Measurements from ENCODE around the gene HDAC4.

HDAC4 gene

DNA sequence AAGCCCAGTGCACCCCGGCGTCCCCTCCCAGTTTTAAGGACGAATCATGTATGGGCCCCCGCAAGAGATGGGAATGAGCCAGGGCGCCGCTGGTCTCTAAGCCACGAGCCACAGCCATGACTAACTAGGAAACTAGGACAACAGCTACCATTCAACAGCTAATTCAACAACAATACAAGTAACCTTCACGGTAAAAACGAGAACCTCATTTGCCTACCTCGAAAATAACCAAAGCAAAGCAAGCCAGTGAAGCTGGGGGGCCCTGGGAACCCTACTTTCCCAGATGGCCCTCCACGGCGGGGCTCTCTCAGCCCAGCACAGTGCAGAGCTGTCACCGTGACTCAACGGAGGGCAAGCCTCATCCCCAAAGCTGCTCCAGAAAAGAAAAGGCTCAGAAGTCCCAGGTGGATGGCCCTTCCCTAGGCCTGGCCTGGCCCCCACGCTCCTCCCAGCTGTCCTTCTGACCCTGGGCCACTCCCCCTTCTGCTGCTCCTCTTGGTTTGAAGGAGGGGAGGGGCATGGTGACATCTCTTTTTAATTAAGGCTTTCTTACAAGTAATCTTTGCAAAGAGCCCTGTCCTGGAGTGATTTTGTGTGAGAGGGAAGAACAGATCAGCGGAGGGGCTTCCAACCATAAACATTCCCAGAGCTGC is 126.3 kb downstream of the HDAC4 start:
- Histone ChIP-seq H3K4me1 (ENCODE audit: control insufficient read depth, insufficient read depth, low read length) (peaks cover 39% of the 10 kb centered on the region), H3K4me3 (ENCODE audit: low read length) (no peak overlapping the region), H3K9ac (ENCODE audit: low read length) (peak overlapping the region; percentile 14), H3K27me3 (ENCODE audit: control insufficient read depth, insufficient read depth, low read length) (no peaks in the 10 kb centered on the region), H3K36me3 (ENCODE audit: control insufficient read depth, insufficient read depth, low read length) (no peaks in the 10 kb centered on the region), H3K9me3 (ENCODE audit: control insufficient read depth, low read length) (no peaks in the 10 kb centered on the region)

DNA sequence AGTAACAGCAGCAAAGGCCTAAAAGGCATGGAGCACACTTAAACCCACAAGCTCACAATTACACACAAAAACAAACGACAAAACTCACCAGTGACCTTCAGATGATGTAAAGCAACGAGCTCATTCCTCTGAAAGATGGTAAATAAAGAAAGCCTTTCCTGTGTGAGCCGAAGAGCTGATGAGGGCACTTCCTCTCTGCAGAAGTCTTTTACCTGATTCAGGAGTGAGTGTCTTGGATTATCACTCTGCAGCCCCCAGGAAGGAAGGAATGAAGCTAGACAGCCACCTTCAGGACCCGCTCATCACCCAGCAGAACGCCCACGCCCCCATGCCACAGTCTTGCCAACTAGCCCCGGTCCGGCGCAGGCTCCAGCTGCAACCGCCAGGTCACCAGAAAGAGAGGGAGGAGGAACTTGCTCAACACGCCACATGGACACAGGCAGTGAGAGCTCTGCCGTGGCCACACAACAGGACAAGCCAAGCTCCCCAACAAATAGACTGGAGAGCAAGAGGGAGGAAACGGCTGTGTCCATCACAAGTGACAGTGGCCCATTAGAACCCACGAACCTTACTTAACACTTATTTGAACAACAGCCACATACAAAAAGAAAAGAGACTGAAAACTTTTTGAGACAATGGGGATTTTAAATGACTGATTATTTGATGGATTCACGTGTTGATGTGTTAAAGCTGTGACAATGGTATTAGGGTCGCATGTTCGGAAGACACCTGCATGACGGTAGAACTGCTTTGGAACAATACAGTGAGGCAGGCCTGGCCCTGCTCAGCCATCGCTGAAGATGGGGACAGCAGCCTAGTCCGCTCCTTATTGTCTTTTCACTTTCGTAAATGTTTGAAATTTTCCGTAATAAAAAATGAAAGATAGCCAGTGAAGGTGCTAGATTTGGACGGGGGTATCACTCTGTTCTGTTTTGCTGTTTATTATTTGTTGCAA is 127.3 kb downstream of the HDAC4 start:
- no peaks in the 10 kb centered on the region for H3K27me3 ChIP-seq (ENCODE audit: control insufficient read depth, insufficient read depth, low read length)
- H3K4me1 ChIP-seq (ENCODE audit: control insufficient read depth, insufficient read depth, low read length) = peaks cover 49% of the 10 kb centered on the region
- H3K9ac ChIP-seq (ENCODE audit: low read length) = no peak overlapping the region
- H3K4me3 ChIP-seq (ENCODE audit: low read length) = no peak overlapping the region
- no peaks in the 10 kb centered on the region for H3K9me3 ChIP-seq (ENCODE audit: control insufficient read depth, low read length)
- no peaks in the 10 kb centered on the region for H3K36me3 ChIP-seq (ENCODE audit: control insufficient read depth, insufficient read depth, low read length)

DNA sequence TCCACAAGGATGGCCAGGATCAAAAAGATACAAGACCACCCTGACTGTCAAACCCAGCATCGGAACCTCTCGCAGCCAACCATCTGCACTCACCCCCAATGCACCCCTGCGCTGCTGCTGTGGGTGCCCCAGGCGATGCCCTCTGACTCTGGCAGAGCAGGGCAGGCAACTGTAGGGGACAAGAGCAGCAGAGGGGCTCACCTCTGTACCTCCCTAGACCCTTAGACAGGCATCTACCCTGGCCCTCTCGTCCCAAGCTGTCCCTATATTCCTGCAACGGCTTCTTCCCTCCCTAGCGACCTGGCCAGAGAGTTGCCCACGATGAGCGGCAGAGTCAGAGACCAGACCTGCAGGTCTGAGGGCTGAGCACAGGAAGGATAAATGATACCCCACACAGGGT is 128.2 kb downstream of the HDAC4 start:
- Histone ChIP-seq H3K36me3 (ENCODE audit: control insufficient read depth, insufficient read depth, low read length) (no peaks in the 10 kb centered on the region), H3K4me1 (ENCODE audit: control insufficient read depth, insufficient read depth, low read length) (peaks cover 58% of the 10 kb centered on the region)

GRCh38 chr2:239271882-239272281 is 128.9 kb downstream of the HDAC4 start:
- peaks cover 62% of the 10 kb centered on the region for H3K4me1 ChIP-seq (ENCODE audit: control insufficient read depth, insufficient read depth, low read length)
- no peak overlapping the region for H3K9ac ChIP-seq (ENCODE audit: low read length)

More for the DNA sequence above, 128.2 kb downstream of the HDAC4 start:
- Histone ChIP-seq H3K4me3 (ENCODE audit: low read length) (no peak overlapping the region), H3K27me3 (ENCODE audit: control insufficient read depth, insufficient read depth, low read length) (no peaks in the 10 kb centered on the region), H3K9ac (ENCODE audit: low read length) (no peak overlapping the region), H3K9me3 (ENCODE audit: control insufficient read depth, low read length) (no peaks in the 10 kb centered on the region)

DNA sequence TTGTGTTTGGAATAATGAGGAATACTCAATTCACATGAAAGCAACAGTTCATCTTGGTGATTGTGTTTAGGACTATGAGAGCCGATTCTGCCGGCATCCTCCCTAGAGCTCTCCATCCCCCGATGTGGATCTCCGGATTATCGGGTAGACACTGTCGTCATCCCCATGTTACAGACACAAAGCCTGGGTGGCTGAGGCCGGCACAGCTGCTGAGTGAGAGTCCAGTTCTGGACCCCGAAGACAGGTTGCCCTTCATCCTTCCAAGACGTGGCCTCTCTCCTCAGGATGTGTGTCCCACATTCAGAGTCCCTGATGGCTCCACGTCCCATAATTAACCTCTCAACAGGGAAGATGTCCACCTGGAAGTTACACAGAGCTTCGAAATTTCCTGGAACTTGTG is 129.3 kb downstream of the HDAC4 start:
- H3K9ac ChIP-seq (ENCODE audit: low read length) = no peak overlapping the region
- H3K4me1 ChIP-seq (ENCODE audit: control insufficient read depth, insufficient read depth, low read length) = peaks cover 62% of the 10 kb centered on the region

More at GRCh38 chr2:239271882-239272281, 128.9 kb downstream of the HDAC4 start:
- Histone ChIP-seq H3K4me3 (ENCODE audit: low read length) (no peak overlapping the region), H3K36me3 (ENCODE audit: control insufficient read depth, insufficient read depth, low read length) (no peaks in the 10 kb centered on the region), H3K9me3 (ENCODE audit: control insufficient read depth, low read length) (no peaks in the 10 kb centered on the region), H3K27me3 (ENCODE audit: control insufficient read depth, insufficient read depth, low read length) (no peaks in the 10 kb centered on the region)

DNA sequence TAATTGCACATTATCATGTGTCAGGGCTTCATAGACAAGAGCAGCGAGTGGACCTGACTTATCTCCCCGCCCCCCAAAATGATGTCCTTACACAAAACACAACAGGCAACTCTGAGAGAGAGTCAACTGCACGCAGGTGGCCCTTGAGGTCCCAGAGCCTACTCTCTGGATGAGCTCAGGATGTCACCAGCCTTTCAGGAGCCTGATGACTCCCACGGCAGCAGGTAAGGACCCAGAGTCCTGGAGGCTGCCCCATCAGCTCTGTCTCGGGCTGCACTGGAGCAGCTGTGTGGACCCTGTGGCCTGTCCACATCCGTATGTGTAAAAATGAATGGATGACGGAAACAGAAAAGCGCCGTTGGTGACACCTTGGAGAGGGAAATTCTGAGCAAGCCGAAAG is 130.9 kb downstream of the HDAC4 start:
- Histone ChIP-seq H3K36me3 (ENCODE audit: control insufficient read depth, insufficient read depth, low read length) (no peaks in the 10 kb centered on the region), H3K4me3 (ENCODE audit: low read length) (no peak overlapping the region), H3K4me1 (ENCODE audit: control insufficient read depth, insufficient read depth, low read length) (peaks cover 62% of the 10 kb centered on the region), H3K9ac (ENCODE audit: low read length) (no peak overlapping the region), H3K9me3 (ENCODE audit: control insufficient read depth, low read length) (no peaks in the 10 kb centered on the region), H3K27me3 (ENCODE audit: control insufficient read depth, insufficient read depth, low read length) (no peaks in the 10 kb centered on the region)

More for the DNA sequence above, 129.3 kb downstream of the HDAC4 start:
- Histone ChIP-seq H3K27me3 (ENCODE audit: control insufficient read depth, insufficient read depth, low read length) (no peaks in the 10 kb centered on the region), H3K4me3 (ENCODE audit: low read length) (no peak overlapping the region), H3K9me3 (ENCODE audit: control insufficient read depth, low read length) (no peaks in the 10 kb centered on the region), H3K36me3 (ENCODE audit: control insufficient read depth, insufficient read depth, low read length) (no peaks in the 10 kb centered on the region)

DNA sequence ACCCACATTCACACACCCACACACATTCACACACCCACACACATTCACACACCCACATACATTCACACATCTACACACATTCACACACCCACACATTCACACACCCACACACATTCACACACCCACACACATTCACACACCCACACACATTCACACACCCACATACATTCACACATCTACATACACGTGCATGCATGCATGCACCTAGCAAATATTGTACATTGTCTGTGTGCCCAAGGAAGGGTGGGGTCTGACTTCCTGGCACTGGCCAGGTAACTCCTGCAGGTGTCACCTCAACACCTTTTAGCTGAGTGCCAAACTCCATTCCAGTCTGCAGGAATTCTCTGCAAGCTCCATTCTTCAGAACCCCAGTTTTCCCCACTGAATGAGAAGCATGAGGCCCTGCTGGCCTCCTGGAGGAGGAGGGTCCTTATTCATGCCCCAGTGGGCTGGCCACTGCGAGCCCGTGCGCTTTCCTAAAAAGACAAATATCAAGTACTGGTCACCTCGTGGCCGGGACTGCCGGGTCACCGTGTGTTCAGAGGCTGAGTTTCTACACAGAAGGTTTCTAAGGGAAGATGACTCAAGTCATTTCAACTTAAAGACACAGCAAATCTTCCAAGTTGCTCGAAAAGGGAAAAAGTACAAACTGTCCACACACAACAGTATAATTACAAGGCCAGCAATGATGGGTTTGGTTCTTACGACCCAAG is 131.5 kb downstream of the HDAC4 start:
- Histone ChIP-seq H3K4me3 (ENCODE audit: low read length) (no peak overlapping the region), H3K4me1 (ENCODE audit: control insufficient read depth, insufficient read depth, low read length) (peaks cover 62% of the 10 kb centered on the region), H3K9ac (ENCODE audit: low read length) (no peak overlapping the region), H3K9me3 (ENCODE audit: control insufficient read depth, low read length) (no peaks in the 10 kb centered on the region), H3K36me3 (ENCODE audit: control insufficient read depth, insufficient read depth, low read length) (no peaks in the 10 kb centered on the region), H3K27me3 (ENCODE audit: control insufficient read depth, insufficient read depth, low read length) (no peaks in the 10 kb centered on the region)

DNA sequence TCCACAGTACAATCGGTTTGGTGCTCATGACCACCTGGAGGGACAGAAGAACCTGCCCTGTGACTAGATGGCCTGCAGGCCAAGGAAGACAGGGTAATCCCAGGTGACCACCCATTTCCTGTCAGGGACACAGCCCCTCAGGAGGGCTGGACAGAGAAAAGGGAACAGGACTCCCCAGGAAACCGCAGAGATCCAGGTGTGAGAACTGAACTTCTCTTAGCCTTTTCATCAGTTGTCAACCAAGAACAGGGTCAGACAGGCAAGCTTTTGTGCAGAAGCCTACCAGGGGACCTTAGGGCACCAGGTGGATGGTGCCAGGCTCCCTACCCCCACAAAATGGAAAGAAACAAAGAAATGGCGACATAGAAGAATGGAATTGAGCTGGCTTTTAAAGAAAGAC is 132.3 kb downstream of the HDAC4 start:
- Histone ChIP-seq H3K4me3 (ENCODE audit: low read length) (no peak overlapping the region), H3K4me1 (ENCODE audit: control insufficient read depth, insufficient read depth, low read length) (peaks cover 66% of the 10 kb centered on the region), H3K36me3 (ENCODE audit: control insufficient read depth, insufficient read depth, low read length) (no peaks in the 10 kb centered on the region), H3K9me3 (ENCODE audit: control insufficient read depth, low read length) (no peaks in the 10 kb centered on the region), H3K27me3 (ENCODE audit: control insufficient read depth, insufficient read depth, low read length) (no peaks in the 10 kb centered on the region), H3K9ac (ENCODE audit: low read length) (peak overlapping the region; percentile 6)

- no peaks in the 10 kb centered on the region for H3K9me3 ChIP-seq (ENCODE audit: control insufficient read depth, low read length)
- H3K9ac ChIP-seq (ENCODE audit: low read length) = peak overlapping the region; percentile 6
- H3K4me1 ChIP-seq (ENCODE audit: control insufficient read depth, insufficient read depth, low read length) = peaks cover 66% of the 10 kb centered on the region
- no peaks in the 10 kb centered on the region for H3K36me3 ChIP-seq (ENCODE audit: control insufficient read depth, insufficient read depth, low read length)
- no peaks in the 10 kb centered on the region for H3K27me3 ChIP-seq (ENCODE audit: control insufficient read depth, insufficient read depth, low read length)
- H3K4me3 ChIP-seq (ENCODE audit: low read length) = no peak overlapping the region
Measured at GRCh38 chr2:239268082-239268481, 132.7 kb downstream of the HDAC4 start.

DNA sequence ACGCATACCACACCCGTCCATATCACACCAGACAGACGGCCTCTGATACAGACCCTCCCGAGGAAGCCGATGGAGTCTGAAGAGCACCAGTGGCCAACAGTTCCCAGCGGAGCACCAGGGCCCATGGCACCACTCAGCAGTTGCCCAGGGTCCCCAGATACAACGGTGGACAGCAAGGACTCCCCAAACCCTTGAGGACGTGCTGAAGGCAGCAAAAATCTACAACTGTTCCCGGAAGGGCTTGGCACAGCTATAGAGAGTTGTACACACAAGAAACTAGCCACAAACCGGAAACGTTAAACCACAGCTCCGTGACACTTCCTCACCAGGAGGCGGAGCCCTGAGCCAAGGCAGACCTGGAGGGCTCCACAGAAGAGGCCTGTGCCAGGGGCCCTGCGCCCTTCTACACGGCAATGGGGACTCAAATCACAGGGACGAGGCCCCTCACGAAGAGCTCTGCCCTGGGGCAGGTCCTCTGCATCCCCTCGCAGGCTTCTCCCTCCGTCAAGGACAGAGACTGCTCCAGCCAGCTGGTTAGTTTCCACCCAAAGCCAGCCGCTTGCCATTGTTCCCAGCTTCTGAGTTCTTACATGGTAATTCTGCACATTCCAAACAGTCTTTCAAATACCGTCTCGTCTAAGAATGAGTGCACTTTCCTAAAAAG is 133.4 kb downstream of the HDAC4 start:
- Histone ChIP-seq H3K4me3 (ENCODE audit: low read length) (peak overlapping the region; percentile 21), H3K4me1 (ENCODE audit: control insufficient read depth, insufficient read depth, low read length) (peaks cover 66% of the 10 kb centered on the region), H3K36me3 (ENCODE audit: control insufficient read depth, insufficient read depth, low read length) (no peaks in the 10 kb centered on the region), H3K27me3 (ENCODE audit: control insufficient read depth, insufficient read depth, low read length) (no peaks in the 10 kb centered on the region), H3K9ac (ENCODE audit: low read length) (peak overlapping the region; percentile 6), H3K9me3 (ENCODE audit: control insufficient read depth, low read length) (no peaks in the 10 kb centered on the region)

- H3K4me3 ChIP-seq (ENCODE audit: low read length) = peak overlapping the region; percentile 21
- peak overlapping the region; percentile 6 for H3K9ac ChIP-seq (ENCODE audit: low read length)
- H3K9me3 ChIP-seq (ENCODE audit: control insufficient read depth, low read length) = no peaks in the 10 kb centered on the region
- H3K27me3 ChIP-seq (ENCODE audit: control insufficient read depth, insufficient read depth, low read length) = no peaks in the 10 kb centered on the region
- H3K4me1 ChIP-seq (ENCODE audit: control insufficient read depth, insufficient read depth, low read length) = peaks cover 66% of the 10 kb centered on the region
- H3K36me3 ChIP-seq (ENCODE audit: control insufficient read depth, insufficient read depth, low read length) = no peaks in the 10 kb centered on the region
Measured at GRCh38 chr2:239266779-239267287, 134.0 kb downstream of the HDAC4 start.

Data from mucosa of stomach (tissue), 1 donor.